Body of pancreas (tissue), 4 donors: ENCODE measurements around the gene RFX1.

Experiments
- CTCF ChIP-seq, 7 experiments: fragments of 450-650 bp in 4 of 7; fragments of 200-600 bp in 3 of 7; sonication (generic) in 3 of 7; IDR thresholded peaks; one replicate each; pipeline ENCODE4 v1.5.1; 2016 to 2019; ENCODE audit warnings: antibody characterized with exemption in 7 of 7
- POLR2A ChIP-seq, 3 donors: fragments of 450-650 bp; IDR thresholded peaks; one replicate each; pipeline ENCODE4 v1.6.1; 2016; ENCODE audit warnings: antibody characterized with exemption in 3 of 3, mild to moderate bottlenecking in 2 of 3

- TF ChIP-seq CTCF (IDR thresholded peaks at IDR 0.05) (no peak), POLR2A (IDR thresholded peaks at IDR 0.05) (no peak)
These were observed 64.0 kb downstream of the RFX1 start for GRCh38 chr19:13942023-13942684.
